ENCODE results near the gene ARRDC3.
"Not testable (repeated sequence)": the region's sequence is repeated elsewhere in the genome, so short reads cannot be mapped to it uniquely, and the experiment has no call there.

Gene ARRDC3

GRCh38 chr5:91367908-91368648 is 15.0 kb downstream of the ARRDC3 start:
- in situ Hi-C loops (cut with HindIII; ENCODE audit: low pct_ligation_motif_present, low pct_unique_long_range_greater_than_20kb, low sequenced_read_pairs), result no loop called here
- no peak for DNase-seq

- no peak for DNase-seq
- in situ Hi-C loops (cut with HindIII; ENCODE audit: low pct_ligation_motif_present, low pct_unique_long_range_greater_than_20kb, low sequenced_read_pairs), result no loop called here
Measured at GRCh38 chr5:91367344-91367743, 15.8 kb downstream of the ARRDC3 start.

DNA sequence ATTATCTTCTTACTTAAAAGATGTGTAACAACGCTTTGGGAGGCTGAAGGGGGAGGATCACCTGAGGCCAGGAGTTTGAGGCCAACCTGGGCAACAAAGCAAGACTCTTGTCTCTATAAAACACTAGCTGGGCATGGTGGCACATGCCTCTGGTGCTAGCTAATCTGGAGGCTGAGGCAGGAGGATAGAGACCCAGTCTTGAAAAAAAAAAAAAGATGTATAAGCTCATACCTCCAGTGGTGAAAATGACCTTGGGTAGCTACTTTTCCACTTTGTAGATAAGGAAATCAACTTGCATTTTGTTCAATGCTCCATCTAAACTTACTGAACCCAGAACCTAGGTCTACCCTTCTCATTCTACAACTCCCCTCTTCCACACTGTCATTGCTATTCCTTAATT is 16.6 kb downstream of the ARRDC3 start:
- in situ Hi-C loops (cut with HindIII; ENCODE audit: low pct_ligation_motif_present, low pct_unique_long_range_greater_than_20kb, low sequenced_read_pairs), result no loop called here
- no peak for DNase-seq

DNA sequence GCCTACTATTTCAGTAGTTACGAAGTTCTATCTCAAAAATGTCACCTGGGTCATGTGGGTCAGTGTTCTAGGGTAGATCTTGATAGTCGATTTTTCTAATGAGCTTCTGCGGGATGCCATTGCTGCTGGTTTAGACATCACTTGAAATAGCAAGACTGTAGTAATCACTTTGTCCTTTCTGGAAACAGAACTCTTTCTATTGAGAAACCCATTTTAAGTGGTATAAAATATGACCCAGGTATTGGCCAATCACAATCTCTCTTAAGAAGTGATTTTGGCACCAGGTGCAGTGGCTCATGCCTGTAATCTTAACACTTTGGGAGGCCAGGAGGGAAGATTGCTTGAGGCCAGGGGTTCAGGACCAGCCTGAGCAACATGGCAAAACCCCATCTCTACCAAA is 17.6 kb downstream of the ARRDC3 start:
- in situ Hi-C loops (cut with HindIII; ENCODE audit: low pct_ligation_motif_present, low pct_unique_long_range_greater_than_20kb, low sequenced_read_pairs), result no loop called here
- no peak for DNase-seq

- in situ Hi-C loops (cut with HindIII; ENCODE audit: low pct_ligation_motif_present, low pct_unique_long_range_greater_than_20kb, low sequenced_read_pairs), result no loop called here
- DNase-seq, result no peak
Measured at GRCh38 chr5:91362935-91363334, 20.2 kb downstream of the ARRDC3 start.

DNA sequence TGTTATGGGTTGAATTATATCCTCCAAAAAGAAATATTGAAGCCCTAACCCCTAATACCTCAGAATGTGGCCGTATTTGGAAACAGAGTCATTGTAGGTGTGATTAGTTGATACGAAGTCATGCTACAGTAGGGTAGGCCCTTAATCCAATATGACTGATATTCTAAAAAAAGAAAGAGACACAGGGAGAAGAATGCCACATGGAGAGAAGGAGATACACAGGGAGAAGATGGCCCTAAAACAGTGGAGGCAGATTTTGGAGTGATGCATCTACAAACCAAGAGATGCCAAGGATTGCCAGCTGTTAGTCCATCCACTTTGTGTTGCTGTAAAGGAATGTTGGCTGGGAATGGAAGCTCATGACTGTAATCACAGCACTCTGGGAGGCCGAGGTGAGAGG is 21.3 kb downstream of the ARRDC3 start:
- DNase-seq, result no peak
- in situ Hi-C loops (cut with HindIII; ENCODE audit: low pct_ligation_motif_present, low pct_unique_long_range_greater_than_20kb, low sequenced_read_pairs), result no loop called here

DNA sequence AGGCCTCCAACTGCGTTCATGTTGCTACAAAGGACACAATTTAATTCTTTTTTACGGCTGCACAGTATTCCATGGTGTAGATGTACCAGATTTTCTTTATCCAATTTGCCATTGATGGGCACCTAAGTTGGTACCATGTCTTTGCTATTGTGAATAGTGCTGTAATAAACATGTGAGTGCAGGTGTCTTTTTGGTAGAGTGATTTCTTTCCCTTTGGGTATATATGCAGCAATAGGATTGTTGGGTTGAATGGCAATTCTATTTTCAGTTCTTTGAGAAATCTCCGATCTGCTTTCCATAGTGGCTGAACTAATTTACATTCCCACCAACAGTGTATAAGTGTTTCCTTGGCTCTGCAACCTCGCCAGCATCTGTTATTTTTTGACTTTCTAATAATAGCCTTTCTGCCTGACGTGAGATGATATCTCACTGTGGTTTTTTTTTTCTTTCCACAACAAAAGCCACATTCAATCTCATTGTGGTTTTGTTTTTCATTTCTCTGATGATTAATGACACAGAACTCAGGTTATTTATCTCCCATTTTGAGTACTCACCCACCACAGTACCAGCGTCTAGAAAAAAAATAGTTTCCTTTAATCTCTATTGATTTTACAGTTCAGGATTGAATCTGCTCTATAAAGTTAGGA is 21.9 kb downstream of the ARRDC3 start:
- in situ Hi-C loops (cut with HindIII; ENCODE audit: low pct_ligation_motif_present, low pct_unique_long_range_greater_than_20kb, low sequenced_read_pairs), result no loop called here
- DNase-seq, result no peak

- in situ Hi-C loops (cut with HindIII; ENCODE audit: low pct_ligation_motif_present, low pct_unique_long_range_greater_than_20kb, low sequenced_read_pairs), result no loop called here
- no peak for DNase-seq
Measured at GRCh38 chr5:91359962-91360609, 23.0 kb downstream of the ARRDC3 start.

GRCh38 chr5:91357806-91358205 is 25.3 kb downstream of the ARRDC3 start:
- in situ Hi-C loops (cut with HindIII; ENCODE audit: low pct_ligation_motif_present, low pct_unique_long_range_greater_than_20kb, low sequenced_read_pairs), result no loop called here
- DNase-seq, result no peak

GRCh38 chr5:91357012-91357634 is 26.0 kb downstream of the ARRDC3 start:
- in situ Hi-C loops (cut with HindIII; ENCODE audit: low pct_ligation_motif_present, low pct_unique_long_range_greater_than_20kb, low sequenced_read_pairs), result no loop called here
- no peak for DNase-seq

DNA sequence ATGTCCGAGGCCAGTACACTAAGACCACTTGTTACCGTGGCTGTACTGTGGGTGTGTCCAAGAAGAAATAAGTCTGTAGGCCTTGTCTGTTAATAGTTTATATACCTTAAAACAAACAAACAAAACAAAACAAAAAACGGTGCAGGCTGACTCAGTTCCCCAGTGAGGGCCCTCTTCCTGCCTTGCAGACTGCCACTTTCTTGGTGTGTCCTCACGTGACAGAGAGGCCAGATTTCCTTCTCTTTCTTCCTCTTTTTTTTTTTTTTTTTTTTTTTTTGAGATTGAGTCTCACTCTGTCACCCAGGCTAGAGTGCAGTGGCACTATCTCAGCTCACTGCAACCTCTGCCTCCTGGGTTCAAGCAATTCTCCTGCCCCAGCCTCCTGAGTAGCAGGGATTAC is 28.2 kb downstream of the ARRDC3 start:
- DNase-seq; in situ Hi-C loops (cut with HindIII; ENCODE audit: low pct_ligation_motif_present, low pct_unique_long_range_greater_than_20kb, low sequenced_read_pairs): not testable (repeated sequence)

DNA sequence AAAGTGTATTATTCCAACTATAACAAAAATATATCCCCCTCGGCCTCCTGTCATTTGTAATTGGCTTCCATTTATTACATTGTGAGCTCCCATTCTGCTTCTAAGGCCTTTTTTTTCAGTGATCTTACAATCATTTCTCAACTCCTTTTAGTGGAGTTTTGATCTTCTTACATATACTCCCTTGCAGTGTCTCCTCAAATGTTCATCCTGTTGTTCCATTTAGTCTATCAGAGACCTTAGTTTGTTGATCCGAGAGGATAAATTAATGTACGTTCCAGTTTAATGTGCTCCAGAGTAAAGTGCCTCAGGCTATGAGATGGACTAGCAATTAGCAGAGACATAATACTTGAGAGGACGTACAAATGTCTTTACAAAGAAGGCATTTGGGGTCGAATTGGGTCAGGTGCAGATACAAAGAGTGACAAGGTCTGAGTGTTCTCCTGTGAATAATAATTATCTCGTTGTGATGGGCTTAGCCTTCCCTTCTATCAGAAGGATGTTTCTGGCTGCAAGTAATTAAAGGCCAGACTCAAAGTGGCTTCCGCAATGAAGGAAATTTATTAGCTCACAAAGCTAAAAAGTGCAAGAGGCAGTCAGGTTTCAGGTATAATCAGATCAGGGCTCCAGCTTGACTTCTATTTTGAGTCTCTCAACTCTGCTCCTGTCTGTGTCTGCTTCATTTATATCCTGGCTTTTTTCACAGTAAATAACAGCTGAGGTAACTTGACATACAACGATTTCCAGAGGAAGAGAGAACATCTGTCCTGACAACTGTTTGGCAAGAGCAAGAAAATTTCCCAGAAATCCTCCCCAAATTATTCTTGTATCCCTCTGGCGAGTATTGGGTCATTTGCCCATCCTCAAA is 30.1 kb downstream of the ARRDC3 start:
- DNase-seq, result no peak
- in situ Hi-C loops (cut with HindIII; ENCODE audit: low pct_ligation_motif_present, low pct_unique_long_range_greater_than_20kb, low sequenced_read_pairs), result no loop called here

DNA sequence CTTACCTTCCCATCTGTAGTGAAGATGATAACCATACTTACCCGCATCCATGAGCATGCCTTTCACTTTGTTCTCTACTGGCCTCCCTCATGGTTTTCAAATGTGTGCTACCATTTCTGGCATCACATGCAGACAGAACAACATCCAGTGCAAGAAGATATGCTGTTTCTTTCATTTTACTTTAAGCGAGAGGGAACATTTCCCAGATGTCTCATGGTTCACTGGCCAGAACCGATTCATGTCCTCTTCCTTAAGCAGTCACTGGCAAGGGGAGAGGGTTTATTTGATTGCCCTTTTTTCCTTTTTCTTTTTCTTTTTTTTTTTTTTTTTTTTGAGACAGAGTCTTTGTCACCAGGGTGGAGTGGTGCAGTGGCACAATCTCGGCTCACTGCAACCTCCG is 37.7 kb downstream of the ARRDC3 start:
- in situ Hi-C loops (cut with HindIII; ENCODE audit: low pct_ligation_motif_present, low pct_unique_long_range_greater_than_20kb, low sequenced_read_pairs), result no loop called here
- no peak for DNase-seq

DNA sequence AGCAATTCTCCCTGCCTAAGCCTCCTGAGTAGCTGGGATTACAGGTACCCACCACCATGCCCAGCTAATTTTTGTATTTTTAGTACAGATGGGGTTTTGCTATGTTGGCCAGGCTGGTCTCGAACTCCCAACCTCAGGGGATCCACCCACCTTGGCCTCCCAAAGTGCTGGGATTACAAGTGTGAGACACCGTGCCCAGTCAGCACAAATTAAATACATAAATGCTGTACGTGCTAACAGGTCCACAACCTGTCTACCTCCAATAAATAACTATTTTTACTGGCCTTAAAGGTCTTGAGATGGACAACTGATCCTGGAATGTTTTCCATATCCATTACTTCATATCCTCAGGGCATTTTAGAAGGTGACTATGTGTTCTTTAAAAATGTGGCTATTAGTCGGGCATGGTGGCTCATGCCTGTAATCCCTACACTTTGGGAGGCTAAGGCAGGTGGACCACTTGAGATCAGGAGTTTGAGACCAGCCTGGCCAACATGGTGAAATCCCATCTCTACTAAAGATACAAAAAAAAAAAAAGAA is 38.4 kb downstream of the ARRDC3 start:
- in situ Hi-C loops (cut with HindIII; ENCODE audit: low pct_ligation_motif_present, low pct_unique_long_range_greater_than_20kb, low sequenced_read_pairs), result not testable (repeated sequence)

GRCh38 chr5:91343916-91344315 is 39.2 kb downstream of the ARRDC3 start:
- in situ Hi-C loops (cut with HindIII; ENCODE audit: low pct_ligation_motif_present, low pct_unique_long_range_greater_than_20kb, low sequenced_read_pairs), result no loop called here
- DNase-seq, result no peak

More for the DNA sequence above, 38.4 kb downstream of the ARRDC3 start:
- DNase-seq, result not testable (repeated sequence)

GRCh38 chr5:91342931-91343330 is 40.2 kb downstream of the ARRDC3 start:
- DNase-seq; in situ Hi-C loops (cut with HindIII; ENCODE audit: low pct_ligation_motif_present, low pct_unique_long_range_greater_than_20kb, low sequenced_read_pairs): not testable (repeated sequence)

DNA sequence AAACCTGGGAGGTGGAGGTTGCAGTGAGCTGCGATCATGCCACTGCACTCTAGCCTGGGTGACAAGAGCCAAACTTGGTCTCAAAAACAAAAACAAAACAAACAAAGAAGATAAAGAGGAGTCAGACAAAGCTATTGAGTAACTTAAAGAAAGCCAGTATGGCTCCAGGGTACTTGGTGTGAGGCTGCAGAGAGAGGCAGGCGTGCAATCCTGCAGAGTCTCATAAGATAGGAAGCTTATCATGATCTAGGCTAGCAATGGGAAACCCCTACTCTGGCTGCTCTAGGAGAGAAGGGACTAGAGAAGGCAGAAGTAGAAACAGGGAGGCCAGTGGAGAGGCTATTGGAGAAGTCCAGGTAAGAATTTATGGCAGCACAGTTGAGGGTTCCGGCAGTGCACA is 42.0 kb downstream of the ARRDC3 start:
- in situ Hi-C loops (cut with HindIII; ENCODE audit: low pct_ligation_motif_present, low pct_unique_long_range_greater_than_20kb, low sequenced_read_pairs), result no loop called here
- DNase-seq, result no peak

GRCh38 chr5:91340532-91340931 is 42.6 kb downstream of the ARRDC3 start:
- no peak for DNase-seq
- in situ Hi-C loops (cut with HindIII; ENCODE audit: low pct_ligation_motif_present, low pct_unique_long_range_greater_than_20kb, low sequenced_read_pairs), result no loop called here
